NCI-H187 (cell line): ENCODE data around the gene RBPJ.
"Not testable (repeated sequence)": the region's sequence is repeated elsewhere in the genome, so short reads cannot be mapped to it uniquely, and the experiment has no call there.

Experiments used
- DNase-seq, 2 experiments: peaks; one replicate each; lab custom pipeline; 2025; lab: John Stamatoyannopoulos, UW

RBPJ gene

GRCh38 chr4:26342328-26343037 is 21.7 kb downstream of the RBPJ start:
- no peak for DNase-seq

GRCh38 chr4:26343038-26343398 is 22.2 kb downstream of the RBPJ start:
- no peak for DNase-seq

- DNase-seq: no peak
Observed at GRCh38 chr4:26344901-26345564, 24.2 kb downstream of the RBPJ start.

GRCh38 chr4:26345565-26345938 is 24.7 kb downstream of the RBPJ start:
- DNase-seq: no peak

- no peak for DNase-seq
Observed at GRCh38 chr4:26346203-26346620, 25.4 kb downstream of the RBPJ start.

GRCh38 chr4:26349496-26349895 is 28.7 kb downstream of the RBPJ start:
- no peak for DNase-seq

GRCh38 chr4:26351685-26352084 is 30.9 kb downstream of the RBPJ start:
- no peak for DNase-seq

GRCh38 chr4:26354491-26354890 is 33.7 kb downstream of the RBPJ start:
- no peak for DNase-seq

GRCh38 chr4:26355392-26356052 is 34.7 kb downstream of the RBPJ start:
- no peak for DNase-seq

- no peak for DNase-seq
Observed at GRCh38 chr4:26356081-26356501, 35.3 kb downstream of the RBPJ start.

- DNase-seq: not testable (repeated sequence)
Observed at GRCh38 chr4:26359521-26359920, 38.7 kb downstream of the RBPJ start.

GRCh38 chr4:26360273-26360672 is 39.5 kb downstream of the RBPJ start:
- no peak for DNase-seq

- DNase-seq: no peak
Observed at GRCh38 chr4:26360864-26361263, 40.0 kb downstream of the RBPJ start.

GRCh38 chr4:26361297-26361696 is 40.5 kb downstream of the RBPJ start:
- no peak for DNase-seq

- no peak for DNase-seq
Observed at GRCh38 chr4:26362745-26363439, 42.1 kb downstream of the RBPJ start.

GRCh38 chr4:26365537-26366150 is 44.8 kb downstream of the RBPJ start:
- no peak for DNase-seq

- no peak for DNase-seq
Observed at GRCh38 chr4:26367811-26368210, 47.0 kb downstream of the RBPJ start.

GRCh38 chr4:26368685-26369084 is 47.9 kb downstream of the RBPJ start:
- no peak for DNase-seq

- DNase-seq: no peak
Observed at GRCh38 chr4:26369132-26369531, 48.3 kb downstream of the RBPJ start.

- DNase-seq: no peak
Observed at GRCh38 chr4:26369581-26369980, 48.8 kb downstream of the RBPJ start.

- no peak for DNase-seq
Observed at GRCh38 chr4:26372076-26372475, 51.3 kb downstream of the RBPJ start.

GRCh38 chr4:26372525-26373172 is 51.8 kb downstream of the RBPJ start:
- DNase-seq: peak; percentile 60 to 81
